GM18867 (cell line): Measurements from ENCODE around the gene TCF12.
"Not testable (repeated sequence)": the region's sequence is repeated elsewhere in the genome, so short reads cannot be mapped to it uniquely, and the experiment has no call there.

ENCODE experiments used
- ATAC-seq: cut with Tn5 transposase; IDR thresholded peaks from one replicate; pipeline ENCODE4 v1.9.1; 2021; ENCODE audit warnings: mild to moderate bottlenecking, moderate library complexity; ENCODE audit not compliant: unreplicated experiment

The TCF12 gene

GRCh38 chr15:56973463-56973862 is 55.0 kb downstream of the TCF12 start:
- no peak for ATAC-seq

GRCh38 chr15:56977232-56977631 is 58.8 kb downstream of the TCF12 start:
- ATAC-seq: no peak

- no peak for ATAC-seq
Measured at GRCh38 chr15:56978898-56979662, 60.6 kb downstream of the TCF12 start.

GRCh38 chr15:56980473-56980872 is 62.0 kb downstream of the TCF12 start:
- ATAC-seq: no peak

- no peak for ATAC-seq
Measured at GRCh38 chr15:56981160-56981559, 62.7 kb downstream of the TCF12 start.

- ATAC-seq: no peak
Measured at GRCh38 chr15:56982987-56983386, 64.5 kb downstream of the TCF12 start.

- no peak for ATAC-seq
Measured at GRCh38 chr15:56984681-56985481, 66.4 kb downstream of the TCF12 start.

GRCh38 chr15:56985856-56986255 is 67.4 kb downstream of the TCF12 start:
- no peak for ATAC-seq

GRCh38 chr15:56987286-56987685 is 68.8 kb downstream of the TCF12 start:
- no peak for ATAC-seq

- no peak for ATAC-seq
Measured at GRCh38 chr15:56988219-56988618, 69.8 kb downstream of the TCF12 start.

GRCh38 chr15:56989411-56989924 is 71.0 kb downstream of the TCF12 start:
- ATAC-seq: no peak

- ATAC-seq: no peak
Measured at GRCh38 chr15:56991017-56991416, 72.6 kb downstream of the TCF12 start.

GRCh38 chr15:56992725-56993124 is 74.3 kb downstream of the TCF12 start:
- ATAC-seq: no peak

- no peak for ATAC-seq
Measured at GRCh38 chr15:56994280-56994679, 75.8 kb downstream of the TCF12 start.

GRCh38 chr15:56996093-56996492 is 77.6 kb downstream of the TCF12 start:
- no peak for ATAC-seq

GRCh38 chr15:56996746-56997470 is 78.5 kb downstream of the TCF12 start:
- ATAC-seq: no peak

GRCh38 chr15:57003418-57003817 is 85.0 kb downstream of the TCF12 start:
- ATAC-seq: no peak

GRCh38 chr15:57005244-57005643 is 86.8 kb downstream of the TCF12 start:
- no peak for ATAC-seq

GRCh38 chr15:57007797-57008196 is 89.4 kb downstream of the TCF12 start:
- not testable (repeated sequence) for ATAC-seq

GRCh38 chr15:57010724-57011123 is 92.3 kb downstream of the TCF12 start:
- no peak for ATAC-seq

GRCh38 chr15:57012556-57012955 is 94.1 kb downstream of the TCF12 start:
- ATAC-seq: no peak
